IMR-90 (cell line): Measurements from ENCODE around the gene ABCC3. TPM values are rescaled to one million over a fixed set of nuclear protein-coding genes. Genes with fewer than 3 reads are reported as not detected.

Source experiments
- ATAC-seq: fragments of 200-7000 bp; cut with Tn5 transposase; 2 replicates; pipeline ENCODE4 v1.9.1; 2020; ENCODE audit warnings: low read depth, mild to moderate bottlenecking, moderate library complexity
- BruUV-seq: library from RNA; stranded (reverse); fragments of 400-500 nt; replicated peaks from 2 replicates; lab custom pipeline; 2021; lab: Mats Ljungman, UMichigan
- CTCF ChIA-PET: fragments of 300-600 bp; formaldehyde crosslinking; extraction: SDS; loops from one replicate; lab custom pipeline; 2021; ENCODE audit warnings: antibody characterized with exemption; lab: Yijun Ruan, JAX
- POLR2A ChIA-PET: fragments of 300-600 bp; sonication (Branson Sonifier 250); formaldehyde crosslinking; loops from one replicate; lab custom pipeline; 2022; ENCODE audit warnings: antibody characterized with exemption; ENCODE audit not compliant: unreplicated experiment; lab: Charles Lee
- DNase-seq: peaks from one replicate; pipeline ENCODE4 v3.0.0; 2013
- H2AFZ ChIP-seq: replicated peaks from 2 replicates; pipeline ENCODE3; 2013; ENCODE audit warnings: low read length, mild to moderate bottlenecking; ENCODE audit not compliant: poor library complexity
- H2AK5ac ChIP-seq: 2 replicates; pipeline ENCODE4 v1.6.1; 2013; ENCODE audit warnings: low read depth, low read length, inconsistent platforms
- H2AK9ac ChIP-seq: replicated peaks from 2 replicates; pipeline ENCODE3; 2013; ENCODE audit warnings: mild to moderate bottlenecking, low read depth, low read length, moderate library complexity; ENCODE audit not compliant: poor library complexity
- H2BK120ac ChIP-seq: 2 replicates; pipeline ENCODE4 v1.6.1; 2013; ENCODE audit warnings: low read depth, low read length, inconsistent platforms
- H2BK15ac ChIP-seq: 3 replicates; pipeline ENCODE4 v1.6.1; 2013; ENCODE audit warnings: low read depth, low read length, inconsistent platforms
- H2BK20ac ChIP-seq: 2 replicates; pipeline ENCODE4 v1.6.1; 2013; ENCODE audit warnings: low read depth, mild to moderate bottlenecking, inconsistent platforms, low read length, moderate library complexity
- H2BK5ac ChIP-seq: 2 replicates; pipeline ENCODE4 v1.6.1; 2013; ENCODE audit warnings: mild to moderate bottlenecking, low read depth, low read length, inconsistent platforms; ENCODE audit not compliant: poor library complexity, severe bottlenecking
- H3K14ac ChIP-seq: replicated peaks from 2 replicates; pipeline ENCODE4 v1.6.1; 2013; ENCODE audit warnings: low read depth, low read length, inconsistent platforms
- H3K18ac ChIP-seq: 2 replicates; pipeline ENCODE4 v1.6.1; 2013; ENCODE audit warnings: low read depth, low read length, control low read depth
- H3K23ac ChIP-seq: 2 replicates; pipeline ENCODE4 v1.6.1; 2013; ENCODE audit warnings: low read depth, low read length, inconsistent platforms
- H3K27ac ChIP-seq: 2 replicates; pipeline ENCODE4 v1.5.1; 2013; ENCODE audit warnings: mild to moderate bottlenecking, control low read depth, low read length; ENCODE audit not compliant: insufficient read depth
- H3K27me3 ChIP-seq: 2 replicates; pipeline ENCODE4 v1.6.1; 2013; ENCODE audit warnings: low read length; ENCODE audit not compliant: control insufficient read depth, insufficient read depth
- H3K36me3 ChIP-seq: 2 replicates; pipeline ENCODE4 v1.6.1; 2013; ENCODE audit warnings: low read length, mixed read lengths; ENCODE audit not compliant: control insufficient read depth, insufficient read depth
- H3K4ac ChIP-seq: 2 replicates; pipeline ENCODE4 v1.6.1; 2013; ENCODE audit warnings: low read depth, low read length, inconsistent platforms
- H3K4me1 ChIP-seq: 2 replicates; pipeline ENCODE4 v1.6.1; 2013; ENCODE audit warnings: low read length, mixed read lengths; ENCODE audit not compliant: control insufficient read depth, insufficient read depth
- H3K4me2 ChIP-seq: 2 replicates; pipeline ENCODE4 v1.6.1; 2013; ENCODE audit warnings: low read depth, mild to moderate bottlenecking, control low read depth, low read length, moderate library complexity
- H3K4me3 ChIP-seq: 2 replicates; pipeline ENCODE4 v1.5.1; 2013; ENCODE audit warnings: low read depth, mild to moderate bottlenecking, control low read depth, low read length, moderate library complexity; ENCODE audit not compliant: insufficient read depth
- H3K56ac ChIP-seq: 2 replicates; pipeline ENCODE4 v1.6.1; 2013; ENCODE audit warnings: low read length, inconsistent platforms; ENCODE audit not compliant: insufficient read depth; ENCODE audit errors: extremely low read depth
- H3K79me1 ChIP-seq, 2 experiments: 2 replicates each; pipeline ENCODE4 v1.6.1; 2013; ENCODE audit warnings: low read length in 2 of 2, inconsistent platforms in 1 of 2, low read depth in 1 of 2
- H3K9ac ChIP-seq: 2 replicates; pipeline ENCODE4 v1.6.1; 2013; ENCODE audit warnings: low read depth, low read length, control low read depth
- H3K9me1 ChIP-seq: 2 replicates; pipeline ENCODE4 v1.6.1; 2013; ENCODE audit warnings: low read length, inconsistent platforms; ENCODE audit not compliant: insufficient read depth
- H3K9me3 ChIP-seq: 2 replicates; pipeline ENCODE4 v1.6.1; 2013; ENCODE audit warnings: low read length; ENCODE audit not compliant: control insufficient read depth, insufficient read depth
- H4K20me1 ChIP-seq: 2 replicates; pipeline ENCODE4 v1.6.1; 2013; ENCODE audit warnings: low read length, inconsistent platforms; ENCODE audit not compliant: insufficient read depth
- H4K5ac ChIP-seq: 2 replicates; pipeline ENCODE4 v1.6.1; 2013; ENCODE audit warnings: mild to moderate bottlenecking, low read depth, low read length, control low read depth
- H4K8ac ChIP-seq, 2 experiments: 2 replicates each; pipeline ENCODE4 v1.6.1; 2013; ENCODE audit warnings: low read depth in 2 of 2, low read length in 2 of 2, control low read depth in 1 of 2, inconsistent platforms in 1 of 2
- H4K91ac ChIP-seq: 2 replicates; pipeline ENCODE4 v1.6.1; 2013; ENCODE audit warnings: low read depth, low read length, inconsistent platforms; ENCODE audit not compliant: insufficient read depth
- BHLHE40 ChIP-seq: fragments of 150-350 bp; IDR thresholded peaks from 2 replicates; pipeline ENCODE4 v1.6.1; 2016; ENCODE audit warnings: mild to moderate bottlenecking, low read depth, low read length
- CHD1 ChIP-seq: IDR thresholded peaks from 2 replicates; pipeline ENCODE4 v1.6.1; 2012; ENCODE audit warnings: low read depth, low read length, improper control_type of control experiment
- FOS ChIP-seq: fragments of 150-350 bp; IDR thresholded peaks from 2 replicates; pipeline ENCODE4 v1.6.1; 2016; ENCODE audit warnings: low read depth, low read length
- MAFK ChIP-seq: IDR thresholded peaks from 2 replicates; pipeline ENCODE4 v1.6.1; 2012; ENCODE audit warnings: low read depth, low read length, improper control_type of control experiment
- MAZ ChIP-seq: IDR thresholded peaks from 2 replicates; pipeline ENCODE4 v1.6.1; 2012; ENCODE audit warnings: low read depth, mild to moderate bottlenecking, low read length, improper control_type of control experiment, moderate library complexity, borderline replicate concordance
- NFE2L2 ChIP-seq: fragments of 150-350 bp; IDR thresholded peaks from 2 replicates; pipeline ENCODE4 v1.6.1; 2016; ENCODE audit warnings: low read depth, mild to moderate bottlenecking, low read length
- RCOR1 ChIP-seq: IDR thresholded peaks from 2 replicates; pipeline ENCODE4 v1.6.1; 2012; ENCODE audit warnings: mild to moderate bottlenecking, low read length, improper control_type of control experiment; ENCODE audit not compliant: insufficient replicate concordance
- SMC3 ChIP-seq: fragments of 150-350 bp; IDR thresholded peaks from 2 replicates; pipeline ENCODE4 v1.6.1; 2016; ENCODE audit warnings: low read depth, mild to moderate bottlenecking, antibody characterized with exemption, low read length, moderate library complexity
- WGBS, 2 experiments: methylation state at CpG; one replicate each; pipeline versions ENCODE4 v1.1.5 to v1.1.7; 2013; ENCODE audit warnings: missing lambda C conversion rate in 2 of 2; ENCODE audit not compliant: insufficient read length in 1 of 2; ENCODE audit errors: extremely low coverage in 2 of 2; 5-methylcytosine and 5-hydroxymethylcytosine counted together
- dilution Hi-C: fragments of 300-500 bp; cut with HindIII; formaldehyde crosslinking; loops from one replicate; pipeline ENCODE4 v1.14.3; 2018; ENCODE audit warnings: low sequenced_read_pairs; ENCODE audit not compliant: unreplicated experiment
- in situ Hi-C: fragments of 300-500 bp; cut with MboI; formaldehyde crosslinking; loops from 3 replicates; pipeline ENCODE4 v1.14.3; 2019; ENCODE audit warnings: low sequenced_read_pairs, inconsistent platforms, mixed read lengths
- intact Hi-C: fragments of 100-400 bp; cut with micrococcal nuclease; formaldehyde crosslinking; loops from 2 replicates; pipeline ENCODE4 v1.10.0; 2022
- polyA plus RNA-seq, 3 experiments: library from polyadenylated mRNA; depleted of rRNA; stranded (reverse); fragments of >200 nt; gene quantifications; 2 replicates each; pipeline ENCODE4 v1.2.3, GENCODE V29; 2012; ENCODE audit warnings: low replicate concordance in 1 of 3
- total RNA-seq: library from RNA; depleted of rRNA; stranded (reverse); fragments of >200 nt; gene quantifications from 2 replicates; pipeline ENCODE4 v1.2.3, GENCODE V29; 2012
- TF ChIP-seq, protein P1 (sequence below): fragments of 150-350 bp; IDR thresholded peaks from 2 replicates; pipeline ENCODE4 v1.6.1; 2017; ENCODE audit warnings: mild to moderate bottlenecking, antibody characterized with exemption, low read length, low read depth
- TF ChIP-seq, protein P2 (sequence below): conservative IDR thresholded peaks from 2 replicates; pipeline ENCODE4 v1.5.1; 2012; ENCODE audit warnings: mild to moderate bottlenecking, low read depth, low read length, improper control_type of control experiment
- TF ChIP-seq, protein P3 (sequence below): fragments of 150-350 bp; IDR thresholded peaks from 2 replicates; pipeline ENCODE4 v1.6.1; 2016; ENCODE audit warnings: low read depth, mild to moderate bottlenecking, low read length, moderate library complexity, borderline replicate concordance

The ABCC3 gene
- total and polyA plus RNA-seq, 2 of the 4 experiments (the other 2 are of a cell fraction): 3.2 to 6.6 TPM

DNA sequence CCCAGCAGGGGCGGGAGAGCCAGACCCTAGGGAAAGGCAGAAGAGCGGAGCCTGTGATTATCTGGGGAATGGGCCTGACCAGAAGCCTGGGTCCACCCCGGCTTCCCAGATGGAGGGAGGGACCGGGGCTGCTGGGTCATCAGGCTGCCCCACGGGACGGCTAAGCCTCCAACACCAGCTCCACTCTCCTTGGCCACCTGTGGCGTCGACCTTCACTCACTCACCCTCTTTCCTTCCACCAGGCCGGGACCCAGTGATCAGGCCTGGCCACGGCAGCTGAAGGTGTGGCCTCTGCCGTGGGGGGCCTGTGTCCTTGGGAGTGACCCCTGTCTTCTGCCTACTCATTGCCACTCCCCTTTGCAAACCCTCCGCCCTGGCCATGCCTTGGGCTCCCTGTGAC is 22.4 kb upstream of the ABCC3 start:
- Histone ChIP-seq H2AK9ac (no peak overlapping the region), H2AFZ (no peak overlapping the region), H3K9me3 (no peaks in the 10 kb centered on the region), H3K4me1 (peaks cover 4% of the 10 kb centered on the region; the same call in 1 of the 2 replicates), H3K9ac (no peak overlapping the region), H3K14ac (no peak overlapping the region), H3K4ac (no peak overlapping the region), H2BK120ac (no peak overlapping the region), H4K5ac (no peak overlapping the region), H2BK20ac (no peak overlapping the region), H3K18ac (no peak overlapping the region), H3K27ac (no peak overlapping the region), H3K23ac (no peak overlapping the region), H4K20me1 (no peaks in the 10 kb centered on the region), H2BK5ac (no peak overlapping the region), H3K36me3 (no peaks in the 10 kb centered on the region), H2AK5ac (no peak overlapping the region), H3K9me1 (no peaks in the 10 kb centered on the region), H3K79me1 (no peaks in the 10 kb centered on the region), H3K27me3 (peaks cover 27% of the 10 kb centered on the region; the same call in 1 of the 2 replicates), H4K91ac (no peak overlapping the region), H3K56ac (no peak overlapping the region), H4K8ac (no peak overlapping the region), H3K4me2 (no peak overlapping the region), H3K4me3 (no peak overlapping the region), H2BK15ac (no peak overlapping the region)
- ATAC-seq (no peak), DNase-seq (no peak)
- BruUV-seq: no TSS peak
- dilution Hi-C loops (no loop called here), intact Hi-C loops (no loop called here), in situ Hi-C loops (loop anchor here (5.0 kb wide), 1 partner anchor 45 kb away; no protein-coding TSS in a partner anchor)
- CTCF ChIA-PET: no interaction called here
- WGBS, 2 experiments: 100% methylated on average over 2 of the region's 12 CpGs; no CpG with 5 or more reads in 1 of the 2 experiments
- POLR2A ChIA-PET: no interaction called here
- TF ChIP-seq SMC3: no peak
- TF ChIP-seq CHD1: no peak
- TF ChIP-seq BHLHE40: no peak
- TF ChIP-seq, protein P1, sequence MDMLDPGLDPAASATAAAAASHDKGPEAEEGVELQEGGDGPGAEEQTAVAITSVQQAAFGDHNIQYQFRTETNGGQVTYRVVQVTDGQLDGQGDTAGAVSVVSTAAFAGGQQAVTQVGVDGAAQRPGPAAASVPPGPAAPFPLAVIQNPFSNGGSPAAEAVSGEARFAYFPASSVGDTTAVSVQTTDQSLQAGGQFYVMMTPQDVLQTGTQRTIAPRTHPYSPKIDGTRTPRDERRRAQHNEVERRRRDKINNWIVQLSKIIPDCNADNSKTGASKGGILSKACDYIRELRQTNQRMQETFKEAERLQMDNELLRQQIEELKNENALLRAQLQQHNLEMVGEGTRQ: no peak
- TF ChIP-seq, protein P2, sequence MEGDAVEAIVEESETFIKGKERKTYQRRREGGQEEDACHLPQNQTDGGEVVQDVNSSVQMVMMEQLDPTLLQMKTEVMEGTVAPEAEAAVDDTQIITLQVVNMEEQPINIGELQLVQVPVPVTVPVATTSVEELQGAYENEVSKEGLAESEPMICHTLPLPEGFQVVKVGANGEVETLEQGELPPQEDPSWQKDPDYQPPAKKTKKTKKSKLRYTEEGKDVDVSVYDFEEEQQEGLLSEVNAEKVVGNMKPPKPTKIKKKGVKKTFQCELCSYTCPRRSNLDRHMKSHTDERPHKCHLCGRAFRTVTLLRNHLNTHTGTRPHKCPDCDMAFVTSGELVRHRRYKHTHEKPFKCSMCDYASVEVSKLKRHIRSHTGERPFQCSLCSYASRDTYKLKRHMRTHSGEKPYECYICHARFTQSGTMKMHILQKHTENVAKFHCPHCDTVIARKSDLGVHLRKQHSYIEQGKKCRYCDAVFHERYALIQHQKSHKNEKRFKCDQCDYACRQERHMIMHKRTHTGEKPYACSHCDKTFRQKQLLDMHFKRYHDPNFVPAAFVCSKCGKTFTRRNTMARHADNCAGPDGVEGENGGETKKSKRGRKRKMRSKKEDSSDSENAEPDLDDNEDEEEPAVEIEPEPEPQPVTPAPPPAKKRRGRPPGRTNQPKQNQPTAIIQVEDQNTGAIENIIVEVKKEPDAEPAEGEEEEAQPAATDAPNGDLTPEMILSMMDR: no peak
- TF ChIP-seq FOS: no peak
- no peak for TF ChIP-seq RCOR1
- TF ChIP-seq, protein P3, sequence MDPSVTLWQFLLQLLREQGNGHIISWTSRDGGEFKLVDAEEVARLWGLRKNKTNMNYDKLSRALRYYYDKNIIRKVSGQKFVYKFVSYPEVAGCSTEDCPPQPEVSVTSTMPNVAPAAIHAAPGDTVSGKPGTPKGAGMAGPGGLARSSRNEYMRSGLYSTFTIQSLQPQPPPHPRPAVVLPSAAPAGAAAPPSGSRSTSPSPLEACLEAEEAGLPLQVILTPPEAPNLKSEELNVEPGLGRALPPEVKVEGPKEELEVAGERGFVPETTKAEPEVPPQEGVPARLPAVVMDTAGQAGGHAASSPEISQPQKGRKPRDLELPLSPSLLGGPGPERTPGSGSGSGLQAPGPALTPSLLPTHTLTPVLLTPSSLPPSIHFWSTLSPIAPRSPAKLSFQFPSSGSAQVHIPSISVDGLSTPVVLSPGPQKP: no peak
- no peak for TF ChIP-seq MAZ
- TF ChIP-seq MAFK: no peak
- no peak for TF ChIP-seq NFE2L2
